Omental fat pad (tissue), 4 donors: ENCODE results near the gene KIF9. TPM values are rescaled to one million over a fixed set of nuclear protein-coding genes. Genes with fewer than 3 reads are reported as not detected.

Experiments used
- small RNA-seq: library from RNA; depleted of rRNA; stranded (forward); fragments of <200 nt; gene quantifications from one replicate; pipeline ENCODE3, GENCODE V24; 2016
- total RNA-seq, 4 donors: library from RNA; depleted of rRNA; stranded (reverse); fragments of >200 nt; gene quantifications; one replicate each; pipeline ENCODE4 v1.1.0, GENCODE V29; 2016

KIF9 gene
- total RNA-seq, 4 donors from 2014 or later: 2.8 to 16.1 (median 9.4) TPM

Small RNAs within 50 kb of the gene (small RNA-seq; reads per million reads assigned to genes)
- gene SNORD13P3: not detected

Other genes with a start within 250 kb of the KIF9 start
- gene SETD2, start 118.7 kb downstream of the KIF9 start, total RNA-seq: 10 to 100 TPM; 42.9 to 83.1 (median 52.1) TPM
- 10 to 100 TPM; 13.7 to 30.3 (median 15.4) TPM for gene KLHL18, start 145 bp upstream of the KIF9 start, total RNA-seq
- 10 to 100 TPM; 14.0 to 61.0 (median 30.2) TPM for gene PTPN23, start 98.2 kb upstream of the KIF9 start, total RNA-seq
- 10 to 100 TPM; 57.7 to 83.2 (median 78.7) TPM for gene SCAP, start 193.1 kb upstream of the KIF9 start, total RNA-seq
- 10 to 100 TPM; 14.8 to 31.2 (median 23.8) TPM for gene ELP6, start 230.9 kb upstream of the KIF9 start, total RNA-seq